H1 (cell line): ENCODE measurements around the gene FAM222B. TPM values are rescaled to one million over a fixed set of nuclear protein-coding genes. Genes with fewer than 3 reads are reported as not detected.

Experiments used
- ASH2L ChIP-seq: fragments of 200-600, 300-600 bp; sonication (generic); IDR thresholded peaks from one replicate; pipeline ENCODE4 v1.7.1; 2017; ENCODE audit warnings: low read length
- BRCA1 ChIP-seq: IDR thresholded peaks from 2 replicates; pipeline ENCODE4 v1.6.1; 2012; ENCODE audit warnings: low read depth, low read length, improper control_type of control experiment
- CTCF ChIP-seq, 3 experiments: IDR thresholded peaks; 1 replicate in 2 of 3; 2 replicates in 1 of 3; pipeline versions ENCODE4 v1.5.1 to v1.6.1; 2011; ENCODE audit warnings: low read length in 3 of 3, mild to moderate bottlenecking in 3 of 3, inconsistent platforms in 2 of 3, low read depth in 1 of 3, moderate library complexity in 1 of 3; ENCODE audit not compliant: insufficient read depth in 1 of 3; ENCODE audit errors: control extremely low read depth in 1 of 3
- KDM1A ChIP-seq: fragments of 200-600, 300-600 bp; sonication (generic); IDR thresholded peaks from 2 replicates; pipeline ENCODE4 v1.7.1; 2016; ENCODE audit warnings: mild to moderate bottlenecking, low read length, borderline replicate concordance
- TCF12 ChIP-seq: IDR thresholded peaks from 2 replicates; pipeline ENCODE4 v1.6.1; 2011; ENCODE audit warnings: low read depth, mild to moderate bottlenecking, low read length
- TEAD4 ChIP-seq: IDR thresholded peaks from 2 replicates; pipeline ENCODE4 v1.6.1; 2012; ENCODE audit warnings: low read depth, low read length, inconsistent platforms, mixed read lengths
- polyA plus RNA-seq, 7 experiments: library from polyadenylated mRNA; depleted of rRNA in 3 of 7; stranded (reverse) in 5 of 7; unstranded in 2 of 7; fragments of >200 nt in 5 of 7; fragments of 200-250 nt in 2 of 7; gene quantifications; 1 replicate in 5 of 7; 2 replicates in 1 of 7; 4 replicates in 1 of 7; pipeline versions ENCODE4 v1.2.1 to v1.2.3, GENCODE V29; 2011 to 2013; ENCODE audit warnings: missing spikeins in 2 of 7, mixed read lengths in 2 of 7
- total RNA-seq: library from RNA; stranded (reverse); fragmentation: NEBNext Ultra II Directional; extraction: Animal tissue kit (Norgen Biotek cat#: 25700); gene quantifications from 2 replicates; pipeline ENCODE4 v1.2.1, GENCODE V29; 2021

The FAM222B gene
- total and polyA plus RNA-seq, 2 of the 8 experiments (the other 6 are each of a cell fraction or from before 2014, with no cell fraction given) = 42.1 to 81.7 TPM

GRCh38 chr17:28777178-28777577, 65.4 kb downstream of the FAM222B start (continued):
- no peak for TF ChIP-seq CTCF (IDR thresholded peaks at IDR 0.05; ENCODE audit: control extremely low read depth in 1 of 3, insufficient read depth in 1 of 3, low read depth in 1 of 3, low read length in 3 of 3)
- no peak for TF ChIP-seq TEAD4
- TF ChIP-seq BRCA1 = no peak
- TF ChIP-seq TCF12 = no peak
- TF ChIP-seq KDM1A = no peak
- no peak for TF ChIP-seq ASH2L
- TF ChIP-seq, all 59 proteins: peak for 0
